Right hindlimb (tissue), 1 donor: ENCODE data around the gene TACR2.

Experiments
- DNase-seq: peaks from one replicate; pipeline ENCODE4 v3.0.0-alpha.2; 2018

Gene TACR2

GRCh38 chr10:69366738-69367137, 50.0 kb downstream of the TACR2 start:
- DNase-seq = no peak

- DNase-seq = no peak
Observed at GRCh38 chr10:69364232-69364940, 52.3 kb downstream of the TACR2 start.

DNA sequence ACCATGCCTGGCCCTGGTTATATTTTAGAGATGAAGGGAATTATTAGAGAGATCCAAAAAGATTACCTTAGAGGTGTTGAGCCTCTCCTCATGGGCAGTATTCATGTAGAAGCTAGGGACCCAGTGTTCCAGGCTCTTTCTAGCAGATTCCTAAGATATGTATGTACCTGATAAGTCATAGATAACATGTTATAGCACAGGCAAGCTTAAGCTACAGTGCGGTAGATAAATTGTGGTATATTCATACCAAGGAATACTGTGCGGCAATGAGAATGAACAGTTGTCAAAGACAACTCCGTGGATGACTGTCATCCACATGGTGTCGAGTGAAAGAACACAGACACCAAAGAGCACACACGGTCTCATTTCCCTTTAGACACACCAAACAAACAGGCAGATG, 53.1 kb downstream of the TACR2 start:
- DNase-seq = no peak

DNA sequence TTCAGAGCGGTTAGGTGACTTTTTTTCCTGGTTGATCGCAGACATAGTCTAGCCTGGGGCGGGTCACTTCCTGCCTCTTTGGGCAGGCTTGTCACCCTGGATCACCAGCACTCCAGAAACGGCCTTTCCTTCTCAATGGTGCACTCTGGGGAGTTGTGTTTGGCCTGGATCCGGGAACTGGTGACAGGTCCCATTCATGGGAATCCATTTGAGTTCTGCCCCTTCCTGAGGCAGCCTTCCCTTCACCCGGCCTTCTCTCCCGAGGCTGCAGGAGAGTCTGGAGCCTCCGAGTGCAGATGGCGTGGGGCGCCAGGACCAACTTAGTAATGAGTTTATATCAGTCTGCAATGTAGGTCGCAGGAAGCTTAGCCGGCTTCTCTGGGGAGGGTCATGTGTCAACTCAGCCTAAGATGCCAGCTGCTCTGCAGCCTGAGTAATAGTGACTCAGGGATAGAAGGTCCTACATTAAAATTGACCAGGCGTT, 54.2 kb downstream of the TACR2 start:
- peak; percentile 39 for DNase-seq

- DNase-seq = no peak
Observed at GRCh38 chr10:69361303-69361614, 55.5 kb downstream of the TACR2 start.

DNA sequence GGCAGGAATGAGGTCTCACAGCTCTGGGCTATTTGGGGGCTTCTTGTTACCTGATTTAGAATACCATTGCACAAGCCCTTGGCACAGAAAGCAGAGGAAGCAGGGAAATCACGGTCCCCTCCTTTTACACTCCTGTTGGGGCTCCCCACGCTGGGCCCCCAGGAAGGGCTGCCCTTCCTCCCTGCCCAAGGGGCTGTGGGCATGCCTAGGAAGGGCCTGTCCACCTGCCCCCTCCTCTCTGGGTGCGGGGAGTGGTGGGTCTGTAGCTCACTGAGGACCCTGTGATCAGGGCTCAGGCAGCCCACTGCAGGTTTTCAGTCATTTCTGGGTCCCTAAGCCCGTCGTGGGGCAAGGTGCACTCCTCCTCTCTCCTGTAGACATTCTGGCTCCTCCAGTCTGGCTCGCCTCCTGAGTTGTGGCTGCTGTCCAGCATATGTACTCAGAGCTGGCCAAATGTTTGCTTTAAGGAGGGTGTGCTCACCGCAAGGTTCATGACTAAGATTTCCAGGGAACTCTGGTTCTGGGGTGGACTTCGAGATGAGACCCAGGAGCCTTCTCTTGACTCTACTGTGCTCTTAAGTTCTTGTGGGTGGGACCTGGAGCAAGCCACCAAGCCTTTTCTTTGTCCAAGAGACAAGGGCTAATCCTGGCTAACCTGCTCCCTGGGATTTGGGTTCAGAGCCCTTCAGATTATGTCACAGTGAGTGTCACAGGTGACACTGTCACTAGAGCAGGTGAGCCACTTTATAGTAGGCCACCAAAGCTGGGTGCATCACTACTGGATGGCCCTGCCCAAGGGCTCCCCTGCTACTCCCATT, 56.0 kb downstream of the TACR2 start:
- DNase-seq = peak; percentile 81

GRCh38 chr10:69359594-69359993, 57.1 kb downstream of the TACR2 start:
- DNase-seq = no peak

- no peak for DNase-seq
Observed at GRCh38 chr10:69359148-69359547, 57.6 kb downstream of the TACR2 start.

DNA sequence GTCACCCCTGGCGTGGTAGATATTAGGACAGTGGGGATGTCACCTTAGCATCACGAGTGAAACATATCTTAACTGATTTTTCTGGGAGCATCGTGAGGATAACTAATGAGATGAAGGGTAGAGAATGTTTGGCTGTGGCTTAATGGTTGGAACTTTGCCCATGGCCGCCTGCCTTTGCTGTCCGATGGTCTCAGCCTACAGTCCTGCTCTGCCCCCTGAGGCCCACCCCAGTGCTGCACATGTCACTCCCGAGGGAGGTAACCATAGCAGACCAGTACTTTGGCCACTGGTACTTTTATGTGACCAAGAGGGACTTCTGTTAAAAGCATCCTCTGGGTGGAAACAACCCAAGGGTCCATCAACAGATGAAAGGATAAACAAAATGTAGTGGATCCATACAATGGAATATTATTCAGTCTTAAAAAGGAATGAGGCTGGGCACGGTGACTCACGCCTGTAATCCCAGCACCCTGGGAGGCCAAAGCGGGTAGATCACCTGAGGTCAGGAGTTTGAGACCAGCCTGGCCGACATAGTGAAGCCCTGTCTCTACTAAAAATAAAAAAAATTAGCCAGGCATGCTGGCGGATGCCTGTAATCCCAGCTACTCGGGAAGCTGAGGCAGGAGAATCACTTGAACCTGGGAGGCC, 58.4 kb downstream of the TACR2 start:
- no peak for DNase-seq

GRCh38 chr10:69356187-69356586, 60.5 kb downstream of the TACR2 start:
- DNase-seq = no peak

GRCh38 chr10:69353977-69354635, 62.6 kb downstream of the TACR2 start:
- DNase-seq = no peak
